Mesenchymal stem cell (in vitro differentiated cells and primary cell): ENCODE measurements around the gene RAPGEF6.

Experiments used
- DNase-seq: peaks from one replicate; pipeline ENCODE4 v3.0.0-alpha.2; 2013
- H2AFZ ChIP-seq: one replicate; pipeline ENCODE4 v1.6.1; 2013; ENCODE audit warnings: low read depth, mild to moderate bottlenecking, control low read depth, inconsistent platforms, low read length, moderate library complexity
- H2AK5ac ChIP-seq: 2 replicates; pipeline ENCODE4 v1.6.1; 2013; ENCODE audit warnings: low read length, moderate library complexity, mild to moderate bottlenecking, inconsistent platforms; ENCODE audit not compliant: severe bottlenecking
- H2BK120ac ChIP-seq: one replicate; pipeline ENCODE4 v1.6.1; 2013; ENCODE audit warnings: low read depth, mild to moderate bottlenecking, inconsistent platforms, low read length, moderate library complexity
- H2BK12ac ChIP-seq, 2 experiments: one replicate each; pipeline ENCODE4 v1.6.1; 2013; ENCODE audit warnings: inconsistent platforms in 2 of 2, low read length in 2 of 2, mild to moderate bottlenecking in 2 of 2, moderate library complexity in 2 of 2, control low read depth in 1 of 2
- H2BK15ac ChIP-seq: one replicate; pipeline ENCODE4 v1.6.1; 2013; ENCODE audit warnings: mild to moderate bottlenecking, low read depth, inconsistent platforms; ENCODE audit not compliant: poor library complexity, severe bottlenecking
- H2BK5ac ChIP-seq: 2 replicates; pipeline ENCODE4 v1.6.1; 2013; ENCODE audit warnings: low read depth, mild to moderate bottlenecking, low read length, control low read depth, inconsistent platforms; ENCODE audit not compliant: poor library complexity, severe bottlenecking
- H3K14ac ChIP-seq, 2 experiments: one replicate each; pipeline ENCODE4 v1.6.1; 2013; ENCODE audit warnings: inconsistent platforms in 2 of 2, low read length in 2 of 2, control low read depth in 1 of 2, mild to moderate bottlenecking in 1 of 2, moderate library complexity in 1 of 2
- H3K18ac ChIP-seq, 2 experiments: one replicate each; pipeline ENCODE4 v1.6.1; 2013; ENCODE audit warnings: inconsistent platforms in 2 of 2, low read length in 2 of 2, control low read depth in 1 of 2, low read depth in 1 of 2, mild to moderate bottlenecking in 1 of 2
- H3K23ac ChIP-seq, 2 experiments: one replicate each; pipeline ENCODE4 v1.6.1; 2013; ENCODE audit warnings: inconsistent platforms in 2 of 2, low read length in 2 of 2, mild to moderate bottlenecking in 2 of 2, moderate library complexity in 2 of 2, control low read depth in 1 of 2
- H3K27ac ChIP-seq: 2 replicates; pipeline ENCODE4 v1.5.1; 2013; ENCODE audit warnings: mild to moderate bottlenecking, moderate library complexity, low read length, control low read depth, inconsistent platforms; ENCODE audit not compliant: poor library complexity, severe bottlenecking
- H3K27me3 ChIP-seq, 2 experiments: 2 replicates each; pipeline versions ENCODE4 v1.6.1 to v1.7.0; 2013; ENCODE audit warnings: low read length in 2 of 2, mild to moderate bottlenecking in 2 of 2, moderate library complexity in 2 of 2, control low read depth in 1 of 2, inconsistent platforms in 1 of 2; ENCODE audit not compliant: control insufficient read depth in 1 of 2, insufficient read depth in 1 of 2
- H3K36me3 ChIP-seq, 2 experiments: 2 replicates each; pipeline versions ENCODE4 v1.6.1 to v1.7.0; 2013; ENCODE audit warnings: low read length in 2 of 2, control low read depth in 1 of 2, inconsistent platforms in 1 of 2, low read depth in 1 of 2, mild to moderate bottlenecking in 1 of 2; ENCODE audit not compliant: insufficient read depth in 2 of 2, control insufficient read depth in 1 of 2
- H3K4ac ChIP-seq, 2 experiments: one replicate each; pipeline ENCODE4 v1.6.1; 2013; ENCODE audit warnings: inconsistent platforms in 2 of 2, low read length in 2 of 2, mild to moderate bottlenecking in 2 of 2, moderate library complexity in 2 of 2, control low read depth in 1 of 2, low read depth in 1 of 2
- H3K4me1 ChIP-seq: 2 replicates; pipeline ENCODE4 v1.6.1; 2013; ENCODE audit warnings: low read depth, low read length, control low read depth; ENCODE audit not compliant: control insufficient read depth, insufficient read depth
- H3K4me2 ChIP-seq: 2 replicates; pipeline ENCODE4 v1.6.1; 2013; ENCODE audit warnings: low read length, mild to moderate bottlenecking, inconsistent platforms; ENCODE audit not compliant: poor library complexity, severe bottlenecking
- H3K4me3 ChIP-seq, 2 experiments: 2 replicates each; pipeline versions ENCODE4 v1.5.1 to v1.7.0; 2013; ENCODE audit warnings: low read length in 2 of 2, mild to moderate bottlenecking in 2 of 2, control low read depth in 1 of 2, low read depth in 1 of 2; ENCODE audit not compliant: insufficient read depth in 1 of 2
- H3K79me1 ChIP-seq: replicated peaks from 2 replicates; pipeline ENCODE4 v1.6.1; 2013; ENCODE audit warnings: mild to moderate bottlenecking, control low read depth, low read length, inconsistent platforms; ENCODE audit not compliant: poor library complexity, severe bottlenecking
- H3K9ac ChIP-seq: 2 replicates; pipeline ENCODE4 v1.7.0; 2013; ENCODE audit warnings: mild to moderate bottlenecking, low read length, moderate library complexity
- H3K9me3 ChIP-seq: 2 replicates; pipeline ENCODE4 v1.7.0; 2013; ENCODE audit warnings: mild to moderate bottlenecking, low read length; ENCODE audit not compliant: control insufficient read depth
- H4K8ac ChIP-seq: one replicate; pipeline ENCODE4 v1.6.1; 2013; ENCODE audit warnings: inconsistent platforms, mild to moderate bottlenecking, low read length, moderate library complexity
- H4K91ac ChIP-seq: one replicate; pipeline ENCODE4 v1.6.1; 2013; ENCODE audit warnings: mild to moderate bottlenecking, low read length, inconsistent platforms
- WGBS: methylation state at CpG from one replicate; pipeline ENCODE4 v1.1.7; 2013; ENCODE audit warnings: mixed read lengths; 5-methylcytosine and 5-hydroxymethylcytosine counted together

RAPGEF6 gene

GRCh38 chr5:131461742-131462141 is 173.3 kb downstream of the RAPGEF6 start:
- H2AK5ac ChIP-seq = no peak overlapping the region
- peaks cover 2% of the 10 kb centered on the region for H3K79me1 ChIP-seq
- no peak overlapping the region for H3K23ac ChIP-seq
- WGBS = 90% methylated on average over 5 of the region's 5 CpGs
- no peak overlapping the region for H4K8ac ChIP-seq
- H3K14ac ChIP-seq = no peak overlapping the region
- H2AFZ ChIP-seq = no peak overlapping the region
- H3K27me3 ChIP-seq = no peaks in the 10 kb centered on the region
- H3K4me3 ChIP-seq = no peak overlapping the region
- no peak overlapping the region for H2BK15ac ChIP-seq
- no peaks in the 10 kb centered on the region for H3K4me1 ChIP-seq
- no peak for DNase-seq
- no peak overlapping the region for H3K9ac ChIP-seq
- peaks cover 2 to 18% of the 10 kb centered on the region in 2 experiments for H3K36me3 ChIP-seq
- H2BK12ac ChIP-seq = no peak overlapping the region
- no peak overlapping the region for H2BK120ac ChIP-seq
- no peak overlapping the region for H3K4ac ChIP-seq
- H3K9me3 ChIP-seq = no peaks in the 10 kb centered on the region
- H3K27ac ChIP-seq = no peak overlapping the region
- no peak overlapping the region for H3K18ac ChIP-seq
- no peak overlapping the region for H3K4me2 ChIP-seq
- no peak overlapping the region for H2BK5ac ChIP-seq
- H4K91ac ChIP-seq = no peak overlapping the region

- H2BK120ac ChIP-seq = no peak overlapping the region
- H2BK5ac ChIP-seq = no peak overlapping the region
- no peak overlapping the region for H2BK12ac ChIP-seq
- H3K4ac ChIP-seq = no peak overlapping the region
- H2BK15ac ChIP-seq = no peak overlapping the region
- H3K23ac ChIP-seq = no peak overlapping the region
- WGBS = no CpG with 5 or more reads among the region's 3 CpGs
- H3K4me3 ChIP-seq = no peak overlapping the region
- H3K4me1 ChIP-seq = no peaks in the 10 kb centered on the region
- H3K4me2 ChIP-seq = no peak overlapping the region
- no peaks in the 10 kb centered on the region for H3K79me1 ChIP-seq
- H3K14ac ChIP-seq = no peak overlapping the region
- H2AFZ ChIP-seq = no peak overlapping the region
- H3K9me3 ChIP-seq = no peaks in the 10 kb centered on the region
- DNase-seq = peak; percentile 9
- no peak overlapping the region for H4K91ac ChIP-seq
- no peak overlapping the region for H4K8ac ChIP-seq
- H3K36me3 ChIP-seq = peaks cover 0 to 18% of the 10 kb centered on the region in 2 experiments
- no peak overlapping the region for H3K9ac ChIP-seq
- H2AK5ac ChIP-seq = no peak overlapping the region
- no peaks in the 10 kb centered on the region for H3K27me3 ChIP-seq
- no peak overlapping the region for H3K27ac ChIP-seq
- no peak overlapping the region for H3K18ac ChIP-seq
Observed at GRCh38 chr5:131460867-131461572, 174.0 kb downstream of the RAPGEF6 start.

GRCh38 chr5:131460133-131460532 is 174.9 kb downstream of the RAPGEF6 start:
- Histone ChIP-seq H2BK12ac (no peak overlapping the region), H3K4me1 (no peaks in the 10 kb centered on the region), H3K27ac (no peak overlapping the region), H2AFZ (no peak overlapping the region), H3K23ac (no peak overlapping the region), H2BK120ac (no peak overlapping the region), H3K79me1 (peaks cover 1% of the 10 kb centered on the region), H4K8ac (no peak overlapping the region), H3K18ac (no peak overlapping the region), H3K4ac (no peak overlapping the region), H3K36me3 (peaks cover 0 to 26% of the 10 kb centered on the region in 2 experiments), H3K4me3 (no peak overlapping the region), H2BK5ac (no peak overlapping the region), H3K9me3 (no peaks in the 10 kb centered on the region), H3K27me3 (no peaks in the 10 kb centered on the region), H2AK5ac (no peak overlapping the region), H3K9ac (no peak overlapping the region), H3K14ac (no peak overlapping the region), H3K4me2 (no peak overlapping the region), H4K91ac (no peak overlapping the region), H2BK15ac (no peak overlapping the region)
- 100% methylated on average over 1 of the region's 1 CpG for WGBS
- no peak for DNase-seq

- Histone ChIP-seq H3K9ac (no peak overlapping the region), H3K27ac (no peak overlapping the region), H3K4ac (no peak overlapping the region), H4K91ac (no peak overlapping the region), H2AK5ac (no peak overlapping the region), H3K14ac (no peak overlapping the region), H2BK15ac (no peak overlapping the region), H3K4me2 (no peak overlapping the region), H3K4me3 (no peak overlapping the region), H2BK5ac (no peak overlapping the region), H3K18ac (no peak overlapping the region), H2BK120ac (no peak overlapping the region), H3K27me3 (no peaks in the 10 kb centered on the region), H4K8ac (no peak overlapping the region), H2BK12ac (no peak overlapping the region), H3K9me3 (no peaks in the 10 kb centered on the region), H3K4me1 (no peaks in the 10 kb centered on the region), H3K79me1 (peaks cover 1% of the 10 kb centered on the region), H3K36me3 (peaks cover 0 to 31% of the 10 kb centered on the region in 2 experiments), H3K23ac (no peak overlapping the region), H2AFZ (no peak overlapping the region)
- no peak for DNase-seq
Observed at GRCh38 chr5:131459216-131459615, 175.8 kb downstream of the RAPGEF6 start.
